Activated T-helper 9 cell treated with anti-CD3 and anti-CD28 coated beads, Interleukin-2, amount 50 U/mL, for 16 hours (primary cell): ENCODE data around the gene PVRIG.
"Not testable (repeated sequence)": the region's sequence is repeated elsewhere in the genome, so short reads cannot be mapped to it uniquely, and the experiment has no call there.

ENCODE experiments used
- DNase-seq: peaks from one replicate; pipeline ENCODE4 v3.0.0-alpha.2; 2020; ENCODE audit warnings: low read depth

Gene PVRIG

DNA sequence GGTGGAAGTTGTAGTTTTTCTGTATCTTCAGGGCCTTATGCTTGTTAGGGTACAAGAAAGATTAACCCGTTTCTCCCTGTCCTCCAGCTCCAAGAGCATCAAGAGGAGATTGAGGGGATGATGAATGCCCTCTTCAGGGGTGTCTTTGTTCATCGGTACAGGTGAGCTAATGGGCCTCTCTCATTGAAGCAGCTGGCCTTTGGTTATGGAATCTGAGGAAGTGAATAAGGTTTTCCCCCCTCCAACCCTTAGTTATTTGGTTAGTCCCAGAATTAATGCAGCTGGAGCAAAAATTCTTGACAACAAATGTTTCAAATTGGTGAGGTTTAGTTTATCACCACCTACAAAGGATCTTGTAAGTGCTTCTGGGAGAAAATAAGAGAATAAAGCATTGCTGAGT is 24.5 kb upstream of the PVRIG start:
- DNase-seq = no peak

DNA sequence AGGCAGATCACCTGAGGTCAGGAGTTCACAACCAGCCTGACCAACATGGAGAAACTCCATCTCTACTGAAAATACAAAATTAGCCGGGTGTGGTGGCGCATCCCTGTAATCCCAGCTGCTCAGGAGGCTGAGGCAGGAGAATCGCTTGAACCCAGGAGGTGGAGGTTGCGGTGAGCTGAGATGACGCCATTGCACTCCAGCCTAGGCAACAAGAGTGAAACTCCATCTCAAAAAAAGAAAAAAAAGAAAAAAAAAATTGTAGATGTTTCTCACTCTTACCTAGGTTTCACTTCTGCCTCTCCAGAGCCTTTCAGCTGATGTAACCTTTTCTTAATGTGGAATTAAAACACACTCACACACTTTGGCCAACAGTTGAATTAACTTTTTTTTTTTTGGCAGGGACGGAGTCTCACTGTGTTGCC is 23.8 kb upstream of the PVRIG start:
- DNase-seq = not testable (repeated sequence)

DNA sequence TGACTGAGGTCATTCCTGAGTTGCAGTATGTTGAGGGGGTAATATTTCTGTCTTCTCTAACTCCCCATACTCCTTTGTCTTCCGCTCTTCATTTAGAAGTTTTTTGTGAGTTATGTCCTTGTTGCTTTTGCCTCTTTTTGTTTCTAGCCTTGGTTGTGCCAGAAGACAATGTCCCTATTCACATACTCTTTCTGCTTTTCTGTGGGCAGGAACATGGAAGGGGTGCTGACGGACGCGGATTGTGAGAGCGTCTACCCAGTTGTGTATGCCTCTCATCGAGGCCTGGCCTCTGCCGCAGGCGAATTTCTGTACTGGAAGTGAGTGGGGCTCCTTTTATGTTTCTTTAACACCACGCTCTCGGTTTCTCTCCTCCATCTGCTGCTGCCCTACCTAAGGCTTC is 21.5 kb upstream of the PVRIG start:
- DNase-seq = no peak

DNA sequence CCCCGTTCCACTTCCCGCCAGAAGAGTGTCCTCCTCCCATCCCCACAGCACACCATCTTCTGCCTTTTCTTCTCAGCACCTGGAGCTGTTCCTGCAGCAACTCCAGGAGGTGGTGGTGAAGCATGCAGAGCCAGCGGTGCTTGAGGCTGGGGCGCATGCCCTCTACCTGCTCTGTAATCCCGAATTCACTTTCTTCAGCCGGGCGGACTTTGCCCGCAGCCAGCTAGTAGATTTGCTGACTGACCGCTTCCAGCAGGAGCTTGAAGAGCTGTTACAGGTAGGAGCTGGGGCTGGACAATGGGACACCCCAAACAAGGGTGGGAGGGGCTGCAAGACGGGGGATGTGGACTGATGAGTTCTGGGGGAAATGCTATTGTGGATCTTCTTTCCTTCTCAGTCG is 19.1 kb upstream of the PVRIG start:
- DNase-seq = no peak

DNA sequence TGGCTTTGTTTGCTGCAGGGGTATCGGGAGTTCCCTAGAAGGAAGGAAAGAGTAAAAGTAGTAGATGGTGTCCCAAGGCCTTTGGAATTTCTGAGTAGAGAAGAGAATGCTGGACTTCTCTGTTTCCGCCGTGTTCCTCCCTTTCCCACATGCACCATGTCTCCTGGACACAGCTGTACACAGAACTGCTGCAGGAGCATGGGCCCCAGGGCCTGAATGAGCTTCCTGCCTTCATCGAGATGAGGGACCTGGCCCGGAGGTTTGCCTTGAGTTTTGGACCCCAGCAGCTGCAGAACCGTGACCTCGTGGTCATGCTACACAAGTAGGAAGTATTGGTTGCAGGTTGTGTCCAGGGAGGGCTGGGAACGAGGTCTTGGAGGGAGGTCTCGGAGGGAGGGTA is 15.3 kb upstream of the PVRIG start:
- no peak for DNase-seq

DNA sequence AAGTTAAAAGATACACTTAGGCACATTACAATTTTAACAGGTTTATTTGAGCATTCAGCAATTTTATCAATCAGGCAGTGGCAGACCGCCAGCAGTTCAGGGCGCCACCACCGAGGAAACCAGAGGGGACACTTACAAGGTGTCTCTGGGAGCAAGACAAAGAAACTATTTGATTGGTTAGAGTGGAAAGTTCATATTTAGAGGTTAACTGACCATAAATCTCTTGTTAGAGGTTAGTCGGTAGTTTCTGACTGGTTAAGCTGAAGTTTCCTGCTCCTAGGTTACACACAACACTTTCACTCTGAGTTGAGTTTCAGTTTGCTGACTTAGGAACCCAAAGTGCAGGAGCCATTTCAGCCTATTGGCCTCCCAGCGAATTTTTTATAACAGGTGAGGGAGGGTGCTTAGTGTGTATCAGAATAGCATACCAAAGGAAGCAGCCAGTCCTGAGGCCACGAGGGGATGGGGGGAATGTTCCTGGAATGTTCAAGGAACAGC is 10.8 kb upstream of the PVRIG start:
- DNase-seq = no peak

DNA sequence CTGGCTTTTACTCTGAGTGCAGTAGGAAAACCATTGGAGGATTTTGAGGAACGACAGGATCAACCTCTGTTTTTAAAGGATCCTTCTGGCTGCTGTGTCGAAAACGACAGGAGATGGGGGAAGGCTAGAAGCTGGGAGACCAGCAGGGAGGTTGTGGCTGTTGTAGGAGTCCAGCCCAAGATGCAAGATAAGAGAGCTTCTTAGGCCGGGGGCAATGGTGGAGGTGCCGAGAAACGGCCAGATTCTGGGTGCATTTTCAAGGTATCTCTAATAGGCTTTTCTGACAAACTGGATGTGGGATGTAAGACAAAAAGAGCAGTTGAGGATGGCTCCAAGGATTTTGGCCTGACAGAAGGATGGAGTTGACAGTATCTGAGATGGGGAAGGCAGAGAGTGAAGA is 10.3 kb upstream of the PVRIG start:
- no peak for DNase-seq

DNA sequence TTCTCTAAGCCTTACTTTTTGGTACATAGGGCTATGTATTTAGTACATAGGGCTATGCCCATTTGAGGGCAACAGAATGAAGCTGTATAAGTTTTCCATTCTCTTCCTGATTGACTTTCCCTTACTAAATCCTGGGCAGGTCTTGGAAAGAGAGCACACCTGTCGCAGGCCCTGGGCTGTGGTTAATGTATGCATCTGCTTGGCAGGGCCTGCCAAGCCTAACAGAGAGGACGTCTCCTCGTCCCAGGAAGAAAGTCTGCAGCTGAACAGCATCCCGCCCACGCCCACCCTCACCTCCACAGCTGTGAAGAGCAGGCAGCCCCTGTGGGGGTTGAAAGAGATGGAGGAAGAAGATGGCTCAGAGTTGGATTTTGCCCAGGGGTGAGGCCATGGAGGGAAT is 8.9 kb upstream of the PVRIG start:
- no peak for DNase-seq

DNA sequence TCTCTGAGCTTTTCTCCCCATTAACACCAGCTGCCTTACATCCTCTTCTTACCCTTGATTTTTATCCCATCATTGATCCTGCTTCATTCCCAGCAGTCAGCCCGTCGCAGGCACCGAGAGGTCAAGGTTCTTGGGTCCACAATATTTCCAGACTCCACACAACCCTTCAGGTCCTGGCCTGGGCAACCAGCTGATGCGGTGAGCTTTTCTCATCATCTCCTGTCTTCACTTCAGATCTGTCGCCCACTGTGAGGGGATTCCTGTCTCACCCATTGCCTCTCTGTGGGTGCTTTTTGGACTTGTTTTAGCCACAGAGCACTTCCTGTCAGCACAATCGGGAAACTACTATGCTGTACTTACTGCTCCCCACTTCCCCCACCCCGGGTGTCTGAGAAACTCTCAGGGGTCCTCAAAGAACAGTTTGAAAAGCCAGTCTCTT is 8.4 kb upstream of the PVRIG start:
- no peak for DNase-seq

DNA sequence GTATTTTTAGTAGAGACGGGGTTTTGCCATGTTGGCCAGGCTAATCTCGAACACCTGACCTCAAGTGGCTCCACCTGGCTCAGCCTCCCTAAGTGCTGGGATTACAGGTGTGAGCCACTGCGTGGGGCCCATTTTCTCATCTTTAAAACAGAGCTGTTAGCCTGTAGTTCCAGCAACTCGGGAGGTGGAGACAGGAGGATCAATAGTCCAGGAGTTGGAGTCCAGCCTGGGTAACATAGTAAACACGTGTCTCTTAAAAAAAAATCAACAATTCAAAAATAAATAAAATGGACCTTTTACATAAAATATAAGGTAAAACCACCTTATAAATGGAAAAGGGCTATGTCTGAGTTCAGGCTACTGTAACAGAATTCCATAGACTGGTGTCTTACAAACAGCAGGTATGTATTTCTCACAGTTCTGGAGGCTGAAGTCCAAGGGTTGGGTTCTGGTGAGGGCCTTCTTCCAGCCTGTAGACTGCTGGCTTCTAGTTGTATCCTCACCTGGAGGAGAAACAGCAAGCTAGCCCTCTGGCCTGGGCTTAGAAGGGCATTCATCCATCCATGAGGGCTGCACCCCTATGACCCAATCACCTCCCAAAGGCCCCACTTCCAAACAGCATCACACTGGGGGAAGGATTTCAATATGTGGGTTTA is 7.0 kb upstream of the PVRIG start:
- no peak for DNase-seq

DNA sequence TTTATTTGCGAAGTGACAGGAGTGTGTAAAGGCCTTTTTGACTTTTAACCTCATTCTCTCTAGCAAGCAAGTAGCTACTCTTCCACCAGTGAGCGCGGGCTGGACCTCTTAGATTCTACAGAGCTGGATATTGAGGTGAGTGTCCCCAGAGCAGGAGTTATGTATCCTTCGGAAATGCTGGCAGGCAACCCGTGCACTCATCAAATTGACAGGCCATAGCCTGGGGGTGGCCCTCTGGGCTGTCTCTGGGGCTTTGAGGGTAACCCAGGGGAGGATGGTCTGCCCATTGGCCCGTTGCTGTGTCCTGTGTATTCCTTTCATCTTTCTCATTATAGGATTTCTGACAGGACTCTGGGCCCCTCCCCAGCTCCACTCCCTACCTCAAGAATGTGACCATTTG is 6.1 kb upstream of the PVRIG start:
- DNase-seq = no peak

DNA sequence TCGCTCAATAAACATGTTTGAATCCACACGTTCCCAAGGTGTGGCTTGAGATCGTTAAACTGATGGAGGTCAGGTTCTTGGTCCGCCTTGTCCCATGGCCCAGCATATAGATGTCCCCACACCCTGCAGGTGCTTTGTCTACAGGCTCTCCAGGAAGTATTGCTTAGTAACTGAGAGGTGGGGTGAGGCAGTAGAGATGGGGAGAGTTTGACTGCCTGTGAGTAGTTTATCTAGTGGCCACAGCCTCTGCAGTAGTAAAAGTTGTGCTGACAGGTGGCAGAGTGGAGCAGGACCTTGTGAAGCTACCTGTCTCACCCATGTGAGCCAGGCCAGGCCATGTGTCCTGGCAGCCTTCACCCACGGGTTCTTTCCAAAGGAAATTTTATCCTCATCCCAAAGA is 5.4 kb upstream of the PVRIG start:
- not testable (repeated sequence) for DNase-seq

DNA sequence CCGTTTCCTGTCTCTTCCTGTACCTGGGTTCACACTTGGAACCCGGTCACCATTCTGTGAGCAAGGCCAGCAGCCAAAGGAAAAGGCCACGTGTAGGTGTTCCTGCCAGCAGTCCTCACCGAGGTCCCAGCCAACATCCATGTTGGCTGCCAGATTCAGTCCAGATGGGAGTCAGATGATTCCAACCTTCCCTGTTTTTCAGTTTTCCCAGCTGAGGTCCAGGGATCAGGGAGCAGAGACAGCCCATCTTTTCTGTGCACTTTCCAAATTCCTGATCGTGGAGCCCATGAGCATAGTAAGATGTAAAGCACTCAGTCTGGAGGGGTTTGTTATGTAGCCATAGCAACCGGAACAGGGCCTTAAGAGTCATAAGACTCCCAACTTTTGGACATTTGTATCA is 3.9 kb upstream of the PVRIG start:
- DNase-seq = no peak

DNA sequence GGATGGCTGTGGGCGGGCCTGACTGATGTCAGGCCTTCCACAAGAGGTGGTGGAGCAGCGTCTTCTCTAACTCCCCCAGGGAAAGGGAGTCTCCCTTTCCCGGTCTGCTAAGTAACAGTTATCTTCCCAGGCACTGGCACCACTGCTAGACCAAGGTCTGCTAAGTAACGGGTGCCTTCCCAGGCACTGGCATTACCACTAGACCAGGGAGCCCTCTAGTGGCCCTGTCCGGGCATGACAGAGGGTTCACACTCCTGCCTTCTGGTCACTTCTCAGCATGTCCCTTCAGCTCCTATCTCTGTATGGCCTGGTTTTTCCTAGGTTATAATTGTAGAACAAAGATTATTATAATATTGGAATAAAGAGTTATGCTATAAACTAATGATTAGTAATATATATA is 1.8 kb upstream of the PVRIG start:
- peak; percentile 67 for DNase-seq

DNA sequence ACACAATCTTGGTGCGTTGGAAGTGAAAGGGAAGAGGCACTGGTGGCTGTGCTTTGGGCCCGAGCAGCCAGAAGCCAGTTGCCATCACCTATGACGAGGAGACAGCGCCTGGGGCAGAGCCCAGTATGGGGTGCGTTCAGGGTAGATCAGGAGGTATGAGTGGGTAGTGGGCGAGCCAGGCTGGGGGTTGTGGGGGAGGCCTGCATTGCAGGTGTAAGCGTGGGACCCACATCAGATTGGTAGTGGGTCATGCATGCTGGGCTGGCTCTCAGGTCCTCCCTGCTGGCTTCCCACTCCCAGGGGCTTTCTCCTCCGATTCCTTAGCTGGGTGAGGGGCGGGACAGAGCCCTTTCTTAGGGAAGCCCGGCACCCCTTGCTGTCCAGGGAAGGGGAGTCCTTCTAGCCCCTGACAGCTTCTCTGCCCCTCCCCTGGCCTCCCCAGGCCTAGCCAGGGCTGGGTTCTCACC is 445 bp upstream of the PVRIG start:
- no peak for DNase-seq

DNA sequence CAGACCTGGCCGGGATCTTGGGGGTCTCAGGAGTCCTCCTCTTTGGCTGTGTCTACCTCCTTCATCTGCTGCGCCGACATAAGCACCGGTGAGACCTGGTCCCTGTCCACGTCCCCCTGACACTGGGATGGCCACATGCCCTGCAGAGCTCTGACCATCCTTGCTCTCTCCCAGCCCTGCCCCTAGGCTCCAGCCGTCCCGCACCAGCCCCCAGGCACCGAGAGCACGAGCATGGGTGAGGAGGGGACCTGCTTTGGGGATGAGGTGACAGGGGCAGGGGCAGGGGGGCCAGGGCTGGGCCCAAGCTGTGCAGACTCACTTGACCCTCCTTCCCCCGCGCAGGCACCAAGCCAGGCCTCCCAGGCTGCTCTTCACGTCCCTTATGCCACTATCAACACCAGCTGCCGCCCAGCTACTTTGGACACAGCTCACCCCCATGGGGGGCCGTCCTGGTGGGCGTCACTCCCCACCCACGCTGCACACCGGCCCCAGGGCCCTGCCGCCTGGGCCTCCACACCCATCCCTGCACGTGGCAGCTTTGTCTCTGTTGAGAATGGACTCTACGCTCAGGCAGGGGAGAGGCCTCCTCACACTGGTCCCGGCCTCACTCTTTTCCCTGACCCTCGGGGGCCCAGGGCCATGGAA is 959 bp downstream of the PVRIG start:
- DNase-seq = no peak

DNA sequence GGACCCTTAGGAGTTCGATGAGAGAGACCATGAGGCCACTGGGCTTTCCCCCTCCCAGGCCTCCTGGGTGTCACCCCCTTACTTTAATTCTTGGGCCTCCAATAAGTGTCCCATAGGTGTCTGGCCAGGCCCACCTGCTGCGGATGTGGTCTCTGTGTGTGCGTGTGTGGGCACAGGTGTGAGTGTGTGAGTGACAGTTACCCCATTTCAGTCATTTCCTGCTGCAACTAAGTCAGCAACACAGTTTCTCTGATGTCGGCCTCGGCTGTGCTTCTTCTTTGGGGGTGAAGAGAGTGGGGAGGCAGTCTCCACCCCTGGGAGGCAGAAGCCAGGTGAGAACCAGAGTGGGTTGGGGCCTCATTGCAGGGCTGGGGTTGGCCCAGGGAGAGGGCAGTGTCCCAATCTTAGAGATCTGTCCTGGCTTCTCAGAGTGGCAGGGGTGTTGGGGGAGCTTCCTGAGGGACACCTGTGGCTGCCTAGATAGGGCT is 1.5 kb downstream of the PVRIG start:
- DNase-seq = peak; percentile 47

DNA sequence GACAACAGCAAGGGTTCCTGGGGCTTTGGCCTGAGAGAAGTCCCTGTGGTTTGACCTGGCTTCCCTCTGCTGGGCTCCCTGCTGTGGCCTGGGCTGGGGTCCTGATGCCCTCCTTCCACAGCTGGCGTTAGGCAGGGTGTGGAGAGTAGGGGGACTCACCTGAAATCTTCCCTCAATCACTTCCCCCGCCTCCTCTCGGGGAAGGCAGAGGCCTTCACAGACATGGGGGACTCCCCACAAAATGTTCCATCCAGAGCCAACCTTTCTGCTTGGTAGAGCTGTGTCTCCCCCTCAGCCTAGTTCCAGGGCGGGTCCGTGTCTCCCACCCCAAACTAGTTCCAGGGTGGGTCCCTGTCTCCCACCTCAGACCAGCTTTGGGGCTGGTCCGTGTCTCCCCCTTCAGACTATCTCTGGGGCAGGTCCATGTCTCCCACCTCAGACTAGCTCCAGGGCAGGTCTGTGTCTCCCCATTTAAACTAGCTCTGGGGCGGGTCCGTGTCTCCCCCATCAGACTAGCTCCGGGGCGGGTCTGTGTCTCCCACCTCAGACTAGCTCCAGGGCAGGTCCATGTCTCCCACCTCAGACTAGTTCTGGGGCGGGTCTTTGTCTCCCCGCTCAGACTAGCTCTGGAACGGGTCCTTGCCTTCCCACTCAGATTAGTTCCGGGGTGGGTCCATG is 2.2 kb downstream of the PVRIG start:
- no peak for DNase-seq

DNA sequence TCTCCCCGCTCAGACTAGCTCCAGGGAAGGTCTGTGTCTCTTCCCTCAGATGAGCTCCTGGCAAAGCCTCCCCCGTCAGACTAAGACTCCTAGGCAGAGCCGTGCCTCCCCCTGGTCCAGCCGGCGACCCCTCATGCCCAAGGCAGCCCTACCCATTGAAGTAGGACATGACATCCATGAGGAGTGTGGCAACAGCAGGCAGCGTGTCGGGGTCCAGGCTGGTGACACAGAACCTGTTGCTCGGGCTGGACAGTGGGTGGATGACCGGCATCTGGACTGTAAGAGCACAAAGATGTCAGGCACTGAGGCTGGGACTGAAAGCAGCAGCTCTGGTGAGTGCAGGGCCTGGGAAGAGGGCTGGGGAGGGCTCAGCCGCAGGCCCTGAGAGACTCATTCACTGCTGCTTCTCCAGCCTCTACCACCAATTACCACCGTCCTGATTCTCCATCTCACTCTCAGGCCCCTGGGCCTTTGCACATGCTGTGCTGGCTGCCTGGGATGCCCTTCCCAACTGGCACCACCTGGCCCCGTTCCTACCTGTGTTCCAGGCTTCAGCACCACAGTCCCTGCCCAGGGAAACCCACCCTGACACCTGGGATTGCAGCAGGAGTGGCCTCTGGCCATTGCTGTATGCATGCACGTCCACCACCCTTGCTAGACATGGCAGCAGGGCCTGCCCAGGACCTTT is 2.8 kb downstream of the PVRIG start:
- DNase-seq = no peak

DNA sequence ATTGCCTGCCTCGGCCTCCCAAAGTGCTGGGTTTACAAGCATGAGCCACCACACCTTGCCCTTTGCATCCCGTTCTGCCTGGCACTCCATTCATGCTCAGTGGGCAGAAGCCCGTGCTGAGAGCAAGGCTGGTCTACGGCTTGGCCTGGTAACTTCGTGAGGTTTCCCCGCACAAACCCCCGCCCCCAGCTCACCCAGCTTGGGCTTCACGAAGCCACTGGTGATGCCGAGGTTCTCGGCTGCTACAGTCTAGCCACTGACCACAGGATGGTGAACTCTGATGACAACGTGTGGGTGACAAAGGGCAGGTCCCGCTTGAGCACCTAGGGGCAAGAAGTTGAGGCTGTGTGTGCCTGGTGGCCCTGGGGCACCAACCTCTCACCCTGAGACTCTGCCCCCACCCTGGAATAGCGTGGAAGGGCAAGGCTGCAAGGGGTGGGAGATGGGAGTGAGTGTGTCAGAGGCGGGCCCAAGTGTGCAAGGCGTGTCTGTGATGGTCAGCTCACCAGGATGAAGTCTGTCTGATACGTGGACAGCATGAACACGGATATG is 3.7 kb downstream of the PVRIG start:
- not testable (repeated sequence) for DNase-seq

DNA sequence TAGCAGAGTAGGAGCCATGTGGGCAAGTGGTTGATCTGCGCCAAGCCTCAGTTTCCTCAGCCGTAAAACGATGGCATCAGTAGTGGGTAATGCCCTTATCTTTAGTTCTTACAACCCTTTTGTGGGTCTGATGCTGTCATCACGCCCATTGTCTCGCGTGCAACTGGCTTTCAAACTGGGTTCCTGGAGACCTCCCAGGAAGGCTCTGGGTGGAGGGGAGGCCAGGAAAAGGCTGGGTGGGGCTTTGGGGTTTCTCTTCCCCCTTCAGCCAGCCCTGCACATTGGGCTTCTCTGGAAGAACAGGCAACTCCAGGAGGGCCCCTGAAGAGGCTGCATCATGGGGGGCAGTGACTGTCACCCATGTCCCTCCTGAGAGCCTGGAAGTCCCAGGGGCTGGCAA is 5.1 kb downstream of the PVRIG start:
- DNase-seq = not testable (repeated sequence)

DNA sequence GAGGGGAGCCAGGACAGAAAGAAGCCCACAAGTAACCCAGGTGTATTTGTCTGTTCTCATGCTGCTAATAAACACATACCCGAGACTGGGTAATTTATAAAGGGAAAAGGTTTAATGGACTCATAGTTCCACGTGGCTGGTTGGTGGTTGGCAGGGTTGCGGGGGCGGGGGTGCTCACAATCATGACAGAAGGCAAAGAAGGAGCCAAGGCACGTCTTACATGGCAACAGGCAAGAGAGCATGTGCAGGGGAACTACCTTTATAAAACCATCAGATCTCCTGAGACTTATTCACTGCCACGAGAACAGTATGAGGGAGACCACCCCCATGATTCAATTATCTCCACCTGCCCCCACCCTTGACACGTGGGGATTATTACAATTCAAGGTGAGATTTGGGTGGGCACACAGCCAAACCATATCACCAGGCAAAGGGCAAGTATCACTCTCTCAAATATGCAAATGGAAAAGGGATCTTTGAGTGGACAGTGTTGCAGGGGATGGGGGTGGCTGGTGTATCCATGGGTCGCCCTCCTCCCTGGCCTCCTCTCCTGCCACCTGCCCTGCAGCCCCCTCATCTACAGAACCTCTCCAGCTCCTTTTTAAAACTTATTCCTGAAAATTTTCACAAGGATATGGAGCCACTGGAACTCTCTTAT is 15.0 kb downstream of the PVRIG start:
- not testable (repeated sequence) for DNase-seq
